ENCODE data around the gene PRR16.

- no peak for TF ChIP-seq CTCF (IDR thresholded peaks at IDR 0.05)
- no peak for TF ChIP-seq POLR2A (IDR thresholded peaks at IDR 0.05)
These were observed 43.8 kb downstream of the PRR16 start for GRCh38 chr5:120507800-120508463.

Data from lower leg skin (tissue), 3 donors.